ELF-1 (cell line): ENCODE data around the gene SNAP47.

ENCODE experiments used
- DNase-seq: peaks from one replicate; pipeline ENCODE4 v3.0.0-alpha.2; 2016; ENCODE audit warnings: low read depth, low spot score

The SNAP47 gene

GRCh38 chr1:227749225-227749624 lies 14.0 kb downstream of the SNAP47 start:
- DNase-seq = no peak

- DNase-seq = no peak
Measured at GRCh38 chr1:227749916-227750710, 14.9 kb downstream of the SNAP47 start.

- no peak for DNase-seq
Measured at GRCh38 chr1:227753999-227754711, 18.9 kb downstream of the SNAP47 start.

- no peak for DNase-seq
Measured at GRCh38 chr1:227754958-227755357, 19.7 kb downstream of the SNAP47 start.

- no peak for DNase-seq
Measured at GRCh38 chr1:227756172-227756959, 21.1 kb downstream of the SNAP47 start.

- DNase-seq = no peak
Measured at GRCh38 chr1:227757781-227758180, 22.5 kb downstream of the SNAP47 start.

- DNase-seq = no peak
Measured at GRCh38 chr1:227758366-227758765, 23.1 kb downstream of the SNAP47 start.

GRCh38 chr1:227759341-227760300 lies 24.4 kb downstream of the SNAP47 start:
- DNase-seq = peak; percentile 41

GRCh38 chr1:227760377-227760776 lies 25.1 kb downstream of the SNAP47 start:
- no peak for DNase-seq

- DNase-seq = no peak
Measured at GRCh38 chr1:227761621-227762230, 26.5 kb downstream of the SNAP47 start.

GRCh38 chr1:227762231-227762911 lies 27.1 kb downstream of the SNAP47 start:
- peak; percentile 88 for DNase-seq

GRCh38 chr1:227763246-227764018 lies 28.2 kb downstream of the SNAP47 start:
- no peak for DNase-seq

GRCh38 chr1:227764019-227764391 lies 28.8 kb downstream of the SNAP47 start:
- peak; percentile 95 for DNase-seq

- no peak for DNase-seq
Measured at GRCh38 chr1:227765261-227766014, 30.2 kb downstream of the SNAP47 start.

GRCh38 chr1:227766015-227766634 lies 30.9 kb downstream of the SNAP47 start:
- DNase-seq = no peak

GRCh38 chr1:227766653-227767277 lies 31.5 kb downstream of the SNAP47 start:
- DNase-seq = no peak

GRCh38 chr1:227767401-227768124 lies 32.3 kb downstream of the SNAP47 start:
- no peak for DNase-seq
